HFF-Myc (cell line): ENCODE measurements around the gene EIPR1.

Source experiments
- DNase-seq: peaks from one replicate; pipeline ENCODE4 v3.0.0-alpha.2; 2011; ENCODE audit warnings: low read depth; ENCODE audit errors: extremely low read depth
- H3K4me3 ChIP-seq: replicated peaks from 2 replicates; pipeline ENCODE4 v1.5.1; 2011; ENCODE audit warnings: low read depth, mild to moderate bottlenecking, control low read depth, low read length
- TF ChIP-seq, protein P1 (sequence below): IDR thresholded peaks from 2 replicates; pipeline ENCODE4 v1.5.1; 2012; ENCODE audit warnings: mild to moderate bottlenecking, low read depth, low read length, control low read depth; ENCODE audit errors: missing control alignments

EIPR1 gene

GRCh38 chr2:3280197-3280596, 97.4 kb downstream of the EIPR1 start:
- DNase-seq, result no peak
- H3K4me3 ChIP-seq, result no peak overlapping the region
- TF ChIP-seq, protein P1, sequence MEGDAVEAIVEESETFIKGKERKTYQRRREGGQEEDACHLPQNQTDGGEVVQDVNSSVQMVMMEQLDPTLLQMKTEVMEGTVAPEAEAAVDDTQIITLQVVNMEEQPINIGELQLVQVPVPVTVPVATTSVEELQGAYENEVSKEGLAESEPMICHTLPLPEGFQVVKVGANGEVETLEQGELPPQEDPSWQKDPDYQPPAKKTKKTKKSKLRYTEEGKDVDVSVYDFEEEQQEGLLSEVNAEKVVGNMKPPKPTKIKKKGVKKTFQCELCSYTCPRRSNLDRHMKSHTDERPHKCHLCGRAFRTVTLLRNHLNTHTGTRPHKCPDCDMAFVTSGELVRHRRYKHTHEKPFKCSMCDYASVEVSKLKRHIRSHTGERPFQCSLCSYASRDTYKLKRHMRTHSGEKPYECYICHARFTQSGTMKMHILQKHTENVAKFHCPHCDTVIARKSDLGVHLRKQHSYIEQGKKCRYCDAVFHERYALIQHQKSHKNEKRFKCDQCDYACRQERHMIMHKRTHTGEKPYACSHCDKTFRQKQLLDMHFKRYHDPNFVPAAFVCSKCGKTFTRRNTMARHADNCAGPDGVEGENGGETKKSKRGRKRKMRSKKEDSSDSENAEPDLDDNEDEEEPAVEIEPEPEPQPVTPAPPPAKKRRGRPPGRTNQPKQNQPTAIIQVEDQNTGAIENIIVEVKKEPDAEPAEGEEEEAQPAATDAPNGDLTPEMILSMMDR, result no peak

GRCh38 chr2:3279236-3279960, 98.2 kb downstream of the EIPR1 start:
- TF ChIP-seq, protein P1, result no peak
- no peak for DNase-seq

DNA sequence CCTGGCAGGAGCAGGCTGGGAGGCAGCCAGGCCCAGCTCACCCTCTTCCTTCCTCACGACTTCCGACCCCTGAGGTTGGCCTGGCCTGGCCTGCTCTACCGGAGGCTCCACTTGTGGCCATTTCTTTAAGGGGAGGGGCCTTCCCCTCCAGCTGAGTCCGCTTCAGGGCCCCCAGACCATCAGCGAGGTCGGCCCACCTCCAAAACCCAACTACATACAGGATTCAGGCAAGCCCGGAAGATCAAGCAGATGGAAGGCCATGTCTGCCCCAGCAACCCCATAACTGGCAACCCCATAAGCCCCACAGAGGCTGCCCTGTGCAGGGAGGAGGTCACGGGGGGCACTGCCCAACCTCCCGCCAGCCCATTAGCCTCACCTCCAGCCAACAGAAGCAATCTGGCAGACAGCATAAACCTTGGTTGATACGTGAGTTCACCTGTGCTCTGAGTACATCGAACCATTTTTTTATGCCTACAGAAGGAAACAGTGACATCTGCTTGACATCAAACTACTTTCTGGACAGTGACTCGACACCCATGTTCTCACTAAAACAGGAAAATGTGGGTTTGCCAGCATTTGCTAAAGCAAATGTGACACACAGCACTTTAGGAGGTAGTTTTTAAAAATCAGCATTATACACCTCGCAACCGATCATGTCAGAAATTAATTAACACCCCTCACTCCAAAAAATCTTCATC, 98.9 kb downstream of the EIPR1 start:
- TF ChIP-seq, protein P1, result no peak
- DNase-seq, result no peak
- no peak overlapping the region for H3K4me3 ChIP-seq

More at GRCh38 chr2:3279236-3279960, 98.2 kb downstream of the EIPR1 start:
- no peak overlapping the region for H3K4me3 ChIP-seq

GRCh38 chr2:3277748-3278520, 99.7 kb downstream of the EIPR1 start:
- no peak overlapping the region for H3K4me3 ChIP-seq
- no peak for DNase-seq
- TF ChIP-seq, protein P1, result no peak

DNA sequence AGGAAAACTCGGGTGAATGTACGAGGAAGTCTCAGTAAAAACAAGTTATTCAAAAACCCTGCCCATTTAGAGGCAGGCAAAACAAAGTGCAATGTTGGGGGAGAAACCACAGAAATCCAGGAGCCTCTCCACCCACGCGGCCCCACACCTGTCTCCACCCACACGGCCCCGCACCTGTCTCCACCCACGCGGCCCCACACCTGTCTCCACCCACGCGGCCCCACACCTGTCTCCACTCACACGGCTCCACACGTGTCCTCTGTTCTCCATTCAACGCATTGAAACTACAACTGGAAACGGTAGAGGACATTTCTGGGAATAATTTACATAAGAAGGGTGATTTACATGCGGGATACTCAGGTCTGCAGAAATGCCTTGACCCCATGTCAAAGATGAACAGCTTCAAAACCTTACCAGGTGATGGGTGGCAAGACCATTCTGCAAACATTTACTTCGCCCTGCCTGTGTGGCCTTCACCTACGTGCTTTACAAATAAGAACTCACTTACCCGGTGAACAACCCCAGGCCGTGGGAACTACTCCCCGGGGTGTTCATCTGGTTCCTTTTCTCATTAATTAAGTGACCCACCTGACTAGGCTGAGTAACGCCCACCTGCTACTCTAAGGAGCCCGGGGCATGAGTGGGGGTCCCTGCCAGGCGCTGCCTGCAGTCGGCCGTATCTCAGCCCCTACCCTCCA, 100.4 kb downstream of the EIPR1 start:
- DNase-seq, result no peak
- TF ChIP-seq, protein P1, result no peak
- H3K4me3 ChIP-seq, result no peak overlapping the region

DNA sequence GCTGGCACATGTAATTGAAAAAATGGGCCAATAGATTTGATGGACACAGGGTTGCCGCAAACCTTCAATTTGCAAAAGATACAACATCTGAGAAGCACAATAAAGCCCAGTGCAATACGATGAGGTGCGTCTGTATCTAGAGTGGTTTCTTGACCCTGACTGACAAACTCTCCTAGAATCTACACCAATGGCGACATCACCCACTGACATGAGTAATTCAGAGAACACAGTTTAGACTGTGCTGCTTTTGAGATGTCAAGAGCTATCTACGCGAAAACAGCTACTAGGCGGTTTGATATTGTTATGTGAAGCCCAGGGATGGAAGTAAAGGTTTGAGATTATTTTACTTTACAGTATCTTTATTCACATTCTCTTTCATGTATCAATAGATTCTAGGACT, 104.9 kb downstream of the EIPR1 start:
- TF ChIP-seq, protein P1, result no peak
- no peak overlapping the region for H3K4me3 ChIP-seq
- no peak for DNase-seq
